Measurements from ENCODE around the gene HDAC5.
"Not testable (repeated sequence)": the region's sequence is repeated elsewhere in the genome, so short reads cannot be mapped to it uniquely, and the experiment has no call there.

HDAC5 gene

DNA sequence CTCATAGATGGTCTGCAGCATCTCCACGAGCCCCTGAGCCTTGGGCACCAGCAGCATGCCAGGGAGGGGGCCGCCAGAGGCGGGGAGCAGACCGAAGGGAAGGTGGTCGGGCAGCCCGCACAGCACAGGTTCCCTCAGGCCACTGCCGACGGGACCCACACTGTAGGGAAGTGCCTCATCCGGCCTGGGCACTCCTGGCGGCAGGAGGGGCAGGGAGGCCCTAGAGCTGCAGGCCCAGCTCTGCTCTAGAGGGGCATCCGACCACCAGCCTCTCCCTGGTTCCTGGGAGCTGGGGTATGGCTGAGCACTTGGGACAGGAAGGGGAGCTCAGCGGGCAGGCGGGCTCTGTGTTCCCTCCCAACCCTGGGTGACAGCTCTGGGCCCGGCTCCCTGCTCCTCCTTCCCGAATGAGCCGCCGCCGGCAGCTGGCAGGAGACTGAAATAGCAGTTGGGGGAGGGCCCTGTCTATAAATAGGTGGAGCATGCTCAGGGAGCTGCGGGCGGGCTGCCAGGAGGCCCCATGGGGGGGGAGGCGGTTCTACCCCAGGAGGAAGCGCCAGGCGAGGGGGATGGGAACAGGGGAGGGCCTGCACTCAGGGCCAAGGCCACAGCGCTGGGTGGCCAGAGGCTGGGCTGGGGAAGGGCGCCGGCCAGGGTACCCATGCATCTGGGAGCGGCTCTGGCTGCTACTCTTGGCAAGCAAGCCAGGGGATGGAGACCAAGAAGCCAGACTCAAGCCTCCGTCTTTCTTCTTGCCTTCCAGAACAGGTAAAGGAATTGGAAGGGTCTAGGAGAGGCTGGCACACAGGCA, 12.4 kb downstream of the HDAC5 start:
- peak; percentile 97 for DNase-seq (ENCODE audit: low spot score)

DNA sequence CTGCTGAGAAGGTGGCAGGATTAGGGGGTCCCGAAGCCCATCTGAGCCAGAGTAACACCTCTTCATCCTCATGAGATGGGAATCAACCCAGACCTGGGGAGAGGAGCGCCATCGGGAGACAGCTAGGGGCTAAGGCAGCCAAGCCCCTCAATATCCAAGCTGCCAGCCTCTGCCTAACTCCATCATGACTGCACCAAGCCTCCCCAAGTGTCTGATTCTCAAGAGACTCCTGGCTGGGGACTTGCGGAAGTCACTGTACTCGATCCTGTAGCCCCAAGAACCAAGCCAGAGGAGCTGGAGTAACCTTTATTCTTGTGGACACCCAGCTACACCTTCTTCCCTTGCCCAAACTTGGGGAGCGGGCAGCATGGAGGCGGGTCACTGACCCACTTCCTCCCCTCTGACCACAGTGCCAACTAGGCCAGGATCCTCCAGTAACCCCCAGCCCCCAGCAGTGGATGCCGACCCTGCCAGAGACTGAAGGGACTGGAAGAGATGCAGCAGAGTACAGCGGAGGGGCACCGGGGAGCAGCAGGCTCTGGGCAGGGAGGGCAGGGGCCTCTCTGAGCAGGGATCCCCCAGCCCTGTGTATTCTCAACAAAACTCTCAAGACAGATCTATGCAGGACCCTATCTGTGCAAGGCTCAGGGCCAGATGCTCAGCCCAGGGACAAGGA, 13.3 kb downstream of the HDAC5 start:
- no peak for DNase-seq (ENCODE audit: low spot score)

DNA sequence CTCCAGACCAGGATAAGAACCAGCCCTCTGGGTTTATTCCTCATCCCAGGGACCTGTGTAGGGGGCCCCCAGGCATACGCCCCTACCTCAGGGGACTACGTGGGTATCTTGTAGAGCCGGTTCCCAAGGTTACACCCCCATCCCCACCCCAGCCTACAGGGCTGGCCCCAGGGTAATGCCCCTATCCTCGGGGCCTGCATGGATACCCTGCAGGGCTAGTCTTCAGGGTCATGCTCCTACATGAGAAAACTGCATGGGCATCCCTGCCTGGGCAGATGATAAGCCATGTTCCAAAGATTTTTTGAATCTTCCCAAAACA, 14.2 kb downstream of the HDAC5 start:
- no peak for DNase-seq (ENCODE audit: low spot score)

DNA sequence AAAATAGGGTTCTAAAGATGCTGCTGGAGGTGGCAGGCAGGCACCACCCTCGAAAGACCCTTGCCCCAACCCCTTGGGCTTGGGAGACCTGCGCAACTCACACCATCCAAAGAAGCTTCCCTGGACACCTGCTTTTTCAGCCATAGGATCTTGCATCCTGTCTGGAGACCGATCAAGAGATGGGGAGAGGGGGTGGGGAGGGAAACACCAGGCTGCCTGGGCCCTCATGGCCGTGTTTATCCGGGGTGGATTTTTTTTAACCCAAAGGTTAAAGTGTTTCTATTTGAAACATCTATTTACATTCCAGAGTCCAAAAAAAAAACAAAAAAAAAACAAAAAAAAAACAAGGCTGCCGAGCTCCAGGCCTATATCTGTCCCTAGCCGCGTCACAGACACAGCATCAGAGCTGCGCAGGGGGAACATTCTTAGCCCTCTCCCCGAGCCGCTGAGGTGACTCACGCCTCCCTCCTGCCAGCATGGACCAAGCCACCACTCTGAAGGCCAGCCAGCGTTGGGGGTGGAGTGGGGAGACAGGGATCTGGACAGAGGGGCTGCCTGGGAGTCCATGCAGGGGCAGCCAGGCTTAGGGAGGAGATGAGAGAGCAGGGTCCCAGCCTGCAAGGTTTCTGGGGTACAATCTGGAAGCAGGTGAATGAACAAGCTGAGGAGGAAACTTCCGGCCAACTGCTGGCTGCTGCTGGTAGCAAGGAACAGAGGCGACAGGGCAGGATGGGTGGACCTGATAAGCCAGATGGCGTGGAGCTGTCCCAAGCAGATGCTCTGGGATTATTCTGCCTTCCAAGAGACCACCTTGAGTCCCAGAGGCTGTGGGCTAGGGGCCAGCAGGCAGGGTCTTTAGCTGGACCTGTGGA, 14.8 kb downstream of the HDAC5 start:
- no peak for DNase-seq (ENCODE audit: low spot score)

DNA sequence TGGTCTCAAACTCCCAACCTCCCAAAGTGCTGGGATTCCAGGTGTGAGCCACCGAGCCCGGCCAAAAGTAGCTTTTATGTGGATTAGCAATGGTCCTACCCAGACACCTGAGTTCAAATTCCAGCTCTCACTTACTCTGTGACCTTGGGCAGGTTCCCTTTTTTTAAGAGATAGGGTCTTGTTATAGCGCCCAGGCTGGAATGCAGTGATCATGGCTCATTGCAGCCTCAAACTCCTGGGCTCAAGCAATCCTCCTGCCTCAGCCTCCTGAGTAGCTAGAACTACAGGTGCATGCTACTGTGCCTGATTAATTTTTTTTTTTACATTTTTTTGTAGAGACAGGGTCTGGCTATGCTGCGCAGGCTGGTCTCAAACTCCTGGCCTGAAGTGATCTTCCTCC, 16.6 kb downstream of the HDAC5 start:
- DNase-seq (ENCODE audit: low spot score) = no peak

DNA sequence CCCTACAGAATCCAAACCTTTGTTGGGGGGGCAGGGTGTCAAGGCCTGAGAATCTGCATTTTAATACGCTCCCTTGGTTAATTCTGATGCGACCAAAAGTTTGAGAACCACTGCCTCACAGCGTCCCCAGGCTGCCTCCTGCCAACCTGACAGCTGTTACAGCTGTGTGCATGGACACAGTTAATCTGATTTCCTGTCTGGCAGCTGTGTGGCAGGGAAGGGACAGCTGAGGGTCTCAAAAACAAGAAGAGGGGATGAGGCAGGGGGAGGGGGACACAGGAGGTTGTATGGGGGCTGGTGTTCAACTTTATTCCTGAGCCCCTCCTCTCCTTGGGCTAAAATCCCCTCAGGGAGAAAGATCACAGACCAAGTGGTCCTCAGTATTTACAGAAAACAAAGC, 17.5 kb downstream of the HDAC5 start:
- no peak for DNase-seq (ENCODE audit: low spot score)

DNA sequence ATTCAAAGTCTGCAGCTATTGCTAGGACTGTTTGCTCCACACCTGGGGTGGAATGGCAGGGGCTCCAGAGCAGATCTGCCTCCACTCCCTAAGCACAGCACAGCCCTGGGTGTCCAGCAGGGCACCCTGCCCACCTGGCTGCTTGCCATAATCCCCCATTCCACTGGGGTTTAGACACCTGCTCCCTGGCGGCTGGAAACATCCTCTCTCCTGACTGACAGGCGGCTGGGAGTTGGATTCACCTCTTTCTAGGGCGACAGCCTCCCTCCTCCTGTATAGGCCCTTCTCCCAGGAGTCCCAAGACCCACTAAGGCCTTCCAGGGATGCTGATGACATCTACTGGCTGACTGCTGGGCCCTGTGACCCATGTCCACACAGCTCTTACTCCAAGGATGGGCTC, 18.0 kb downstream of the HDAC5 start:
- no peak for DNase-seq (ENCODE audit: low spot score)

DNA sequence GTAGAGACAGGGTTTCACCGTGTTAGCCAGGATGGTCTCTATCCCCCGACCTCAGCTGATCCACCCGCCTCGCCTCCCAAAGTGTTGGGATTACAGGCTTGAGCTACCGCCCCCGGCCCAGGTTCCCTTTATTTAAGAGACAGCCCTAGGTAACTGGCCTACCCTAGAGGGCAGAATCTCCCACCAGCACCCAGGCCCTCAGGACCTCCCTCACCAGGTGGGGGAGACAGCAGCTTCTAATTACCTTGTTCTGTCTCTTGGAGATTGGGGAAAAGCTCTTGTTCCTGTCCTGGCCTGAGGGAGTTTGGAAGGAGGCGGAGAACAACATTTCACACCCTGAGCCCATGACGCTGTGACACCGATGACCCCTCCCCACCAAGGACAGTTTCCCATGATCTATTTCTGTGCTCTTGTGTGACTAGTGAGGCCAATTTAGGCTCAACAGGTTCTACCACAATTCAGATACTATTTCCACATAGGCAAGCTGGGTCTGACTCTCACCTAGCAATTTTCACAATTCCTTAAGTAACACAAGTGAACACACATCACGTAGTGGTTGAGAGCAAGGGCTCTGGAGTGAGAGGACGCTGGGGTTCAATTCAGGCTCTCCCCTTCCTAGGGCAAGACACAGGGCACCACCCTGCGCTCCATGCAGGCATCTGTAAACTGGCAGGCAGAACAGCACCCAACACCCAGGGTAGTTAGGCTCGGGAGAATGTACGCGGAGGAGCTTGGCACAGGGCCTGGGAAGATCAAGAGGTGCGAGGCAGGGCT, 20.4 kb downstream of the HDAC5 start:
- DNase-seq (ENCODE audit: low spot score) = no peak

DNA sequence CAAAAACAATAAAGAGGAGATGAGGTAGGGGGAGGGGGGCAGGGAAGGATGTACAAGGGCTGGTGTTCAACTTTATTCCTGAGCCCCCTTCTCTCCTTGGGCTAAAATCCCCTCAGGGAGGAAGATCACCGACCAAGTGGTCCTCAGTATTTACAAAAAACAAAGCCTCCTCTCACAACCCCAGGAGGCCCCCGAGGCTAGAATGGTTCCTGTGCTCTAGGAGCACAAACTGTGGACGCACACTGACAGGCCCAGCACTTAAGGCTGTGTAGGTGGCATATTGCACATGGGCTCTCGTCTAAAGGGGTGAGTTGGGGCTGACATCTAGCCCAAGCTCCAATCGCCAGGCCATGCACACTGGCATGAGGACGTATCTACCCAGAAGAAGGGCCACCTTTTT, 21.6 kb downstream of the HDAC5 start:
- not testable (repeated sequence) for DNase-seq (ENCODE audit: low spot score)

DNA sequence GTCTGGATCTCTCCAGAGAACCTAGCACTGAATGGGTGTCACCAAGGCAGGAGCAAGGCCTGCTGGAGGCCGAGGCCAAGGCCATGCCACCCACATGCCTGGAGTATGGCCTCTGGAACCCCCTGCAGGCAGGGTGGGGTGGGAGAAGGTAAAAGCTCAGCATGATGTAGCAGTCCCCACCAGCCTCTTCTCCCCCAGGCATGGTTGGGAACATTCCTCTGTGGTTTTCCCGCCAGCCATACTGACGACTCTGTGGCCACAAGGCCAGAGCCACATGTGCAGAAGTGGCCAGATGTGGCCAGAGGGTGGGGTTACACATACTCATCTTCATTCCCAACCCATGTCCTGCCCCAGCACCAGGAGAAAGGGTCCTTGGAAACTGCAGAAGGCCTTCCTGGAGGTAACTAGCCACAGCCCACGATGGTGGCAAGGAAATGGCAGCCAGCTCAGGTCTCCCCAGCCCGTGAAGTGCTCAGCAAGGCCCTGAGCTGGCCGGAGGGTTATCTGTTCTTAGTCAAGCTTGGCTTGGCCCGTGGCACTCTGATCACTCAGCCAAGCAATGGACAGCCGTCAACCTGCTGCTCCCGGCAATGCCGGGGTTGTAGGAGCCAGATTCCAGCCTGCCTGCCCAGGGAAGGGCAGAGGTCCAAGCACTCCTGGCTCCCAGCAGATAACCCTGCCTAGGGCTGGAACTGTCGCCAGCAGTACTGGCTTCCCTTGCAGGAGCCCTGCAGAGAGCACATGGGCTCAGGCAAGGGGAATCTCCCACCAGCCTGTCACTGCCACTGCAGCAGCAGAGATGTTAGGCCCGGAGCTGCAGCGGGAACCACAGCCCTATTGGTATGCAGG, 26.1 kb downstream of the HDAC5 start:
- DNase-seq (ENCODE audit: low spot score) = no peak

DNA sequence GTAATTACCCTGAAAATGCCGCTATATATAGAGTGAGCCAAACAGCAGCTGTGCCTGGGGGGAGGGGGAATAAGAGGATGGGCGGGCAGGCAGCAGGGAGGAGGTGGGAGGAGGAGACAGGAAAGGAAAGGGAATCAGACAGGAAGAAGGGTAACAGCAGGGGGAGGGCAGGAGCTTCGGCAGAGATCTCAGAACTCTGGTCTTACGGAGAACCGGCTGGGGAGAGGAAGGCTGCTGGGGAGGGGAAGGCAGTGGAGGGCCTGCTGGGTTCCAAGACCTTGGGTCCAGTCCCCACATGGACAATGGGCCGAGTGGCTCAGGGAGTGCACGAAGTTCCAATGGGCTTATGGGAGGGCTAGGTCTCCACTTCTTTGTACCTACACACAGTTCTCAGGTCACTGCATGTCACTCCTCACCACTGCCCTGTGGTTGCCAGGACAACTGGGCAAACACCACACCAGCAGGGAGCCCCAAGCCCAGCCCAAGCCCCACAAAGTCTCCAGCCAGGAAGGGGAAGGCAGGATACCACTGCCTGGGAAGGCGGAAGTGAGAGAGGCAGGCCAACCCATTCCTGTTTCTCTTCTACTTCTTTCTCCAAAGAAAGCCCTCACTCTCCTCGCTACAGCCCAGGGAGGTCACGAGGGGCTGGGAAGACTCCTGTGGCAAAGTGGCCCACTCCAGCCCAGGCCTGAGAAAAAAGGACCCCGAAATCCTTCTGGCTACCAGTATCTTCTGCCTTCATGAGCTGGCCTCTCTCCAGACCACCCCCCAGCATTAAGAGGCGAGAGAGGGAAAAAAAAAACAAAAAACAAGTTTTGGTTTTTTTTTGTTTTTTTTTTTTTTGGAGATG, 27.6 kb downstream of the HDAC5 start:
- DNase-seq (ENCODE audit: low spot score) = peak; percentile 70

DNA sequence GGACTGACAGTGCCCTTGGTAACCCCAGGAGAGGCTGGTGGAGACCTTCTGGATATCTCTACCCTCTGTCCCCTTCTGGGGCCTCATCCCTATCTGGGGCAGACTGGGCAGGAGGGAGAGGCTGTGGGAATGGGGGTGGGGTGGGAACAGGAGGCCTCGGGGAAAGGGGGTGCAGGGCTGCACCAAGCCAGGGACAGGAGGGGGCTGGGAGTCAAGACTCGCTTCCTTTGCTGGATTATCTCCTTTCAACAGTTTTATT, 28.1 kb downstream of the HDAC5 start:
- DNase-seq (ENCODE audit: low spot score) = no peak

DNA sequence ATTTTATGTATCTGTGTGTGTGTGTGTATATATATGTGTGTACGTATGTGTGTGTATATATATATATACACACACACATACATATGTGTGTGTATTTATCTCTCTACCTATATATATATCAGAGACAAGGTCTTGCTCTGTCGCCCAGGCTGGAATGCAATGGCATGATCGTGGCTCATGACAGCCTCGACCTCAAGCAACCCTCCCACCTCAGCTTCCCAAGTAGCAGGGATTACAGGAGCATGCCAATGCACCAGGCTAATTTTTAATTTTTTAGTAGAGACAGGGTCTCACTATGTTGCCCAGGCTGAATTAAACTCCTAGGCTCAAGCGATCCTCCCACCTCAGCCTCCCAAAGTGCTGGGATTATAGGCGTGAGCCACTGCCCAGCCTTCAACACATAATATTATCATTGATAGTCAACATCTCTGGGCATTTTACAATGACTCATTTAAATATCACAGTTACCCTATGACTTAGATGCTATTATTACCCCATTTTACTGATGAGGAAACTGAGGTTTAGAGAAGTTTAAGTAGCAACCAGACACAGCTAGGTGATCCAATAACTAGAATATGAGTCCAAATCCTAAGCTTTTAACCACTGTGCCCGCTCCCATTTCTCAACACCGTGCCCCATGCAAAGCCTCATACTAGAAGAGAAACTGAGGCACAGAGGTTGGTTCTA, 28.6 kb downstream of the HDAC5 start:
- DNase-seq (ENCODE audit: low spot score) = no peak

DNA sequence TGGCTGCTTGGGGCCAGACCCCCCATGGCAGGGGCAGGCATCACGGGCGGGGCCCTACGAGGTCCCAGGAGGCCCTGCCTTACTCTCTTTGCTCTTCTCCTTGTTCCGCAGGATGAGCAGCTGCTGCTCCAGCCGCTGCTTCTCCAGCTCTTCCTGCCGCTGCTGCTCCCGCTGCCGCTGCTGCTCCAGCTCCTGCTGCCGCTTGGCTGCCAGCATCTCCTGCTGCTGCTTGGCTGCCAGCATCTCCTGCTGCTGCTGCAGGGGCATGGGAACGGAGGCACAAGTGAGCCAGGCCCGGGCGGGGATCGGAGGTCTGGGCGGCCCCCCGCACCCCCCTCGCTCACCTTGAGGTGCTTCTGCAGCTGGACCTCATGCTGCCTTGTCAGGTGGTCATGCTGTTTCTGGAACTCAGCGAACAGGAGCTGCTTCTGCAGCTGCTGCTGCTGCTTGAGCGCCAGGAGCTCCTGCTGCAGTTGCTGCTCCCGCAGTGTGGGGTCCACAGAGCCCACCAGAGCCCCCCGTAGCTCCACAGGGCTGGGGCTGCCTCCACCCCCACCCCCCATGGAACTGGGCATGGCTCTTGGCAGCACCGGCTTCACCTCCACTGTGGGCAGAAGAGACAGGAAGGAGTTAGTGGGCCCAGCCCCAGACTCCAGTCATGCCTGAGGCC, 30.1 kb downstream of the HDAC5 start:
- DNase-seq (ENCODE audit: low spot score) = no peak

DNA sequence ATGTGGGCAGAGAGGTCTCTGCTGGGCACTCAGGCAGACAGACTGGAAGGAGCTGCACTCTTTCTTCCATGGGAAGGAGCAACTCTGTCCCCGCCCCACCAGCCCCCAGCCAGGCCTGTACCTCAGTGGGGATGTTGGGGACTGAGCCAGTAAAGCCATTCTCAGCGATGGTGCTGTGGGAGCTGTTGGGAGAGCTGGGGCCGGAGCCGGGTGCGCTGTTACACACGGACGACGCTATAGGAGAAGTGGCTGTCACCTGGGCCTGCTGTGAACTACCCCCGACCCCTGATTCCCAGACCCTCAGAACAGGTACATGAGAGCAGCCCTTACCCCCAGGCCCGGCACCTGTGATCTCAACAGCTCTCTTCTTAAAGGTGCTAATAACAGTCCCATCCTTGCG, 31.4 kb downstream of the HDAC5 start:
- DNase-seq (ENCODE audit: low spot score) = no peak

DNA sequence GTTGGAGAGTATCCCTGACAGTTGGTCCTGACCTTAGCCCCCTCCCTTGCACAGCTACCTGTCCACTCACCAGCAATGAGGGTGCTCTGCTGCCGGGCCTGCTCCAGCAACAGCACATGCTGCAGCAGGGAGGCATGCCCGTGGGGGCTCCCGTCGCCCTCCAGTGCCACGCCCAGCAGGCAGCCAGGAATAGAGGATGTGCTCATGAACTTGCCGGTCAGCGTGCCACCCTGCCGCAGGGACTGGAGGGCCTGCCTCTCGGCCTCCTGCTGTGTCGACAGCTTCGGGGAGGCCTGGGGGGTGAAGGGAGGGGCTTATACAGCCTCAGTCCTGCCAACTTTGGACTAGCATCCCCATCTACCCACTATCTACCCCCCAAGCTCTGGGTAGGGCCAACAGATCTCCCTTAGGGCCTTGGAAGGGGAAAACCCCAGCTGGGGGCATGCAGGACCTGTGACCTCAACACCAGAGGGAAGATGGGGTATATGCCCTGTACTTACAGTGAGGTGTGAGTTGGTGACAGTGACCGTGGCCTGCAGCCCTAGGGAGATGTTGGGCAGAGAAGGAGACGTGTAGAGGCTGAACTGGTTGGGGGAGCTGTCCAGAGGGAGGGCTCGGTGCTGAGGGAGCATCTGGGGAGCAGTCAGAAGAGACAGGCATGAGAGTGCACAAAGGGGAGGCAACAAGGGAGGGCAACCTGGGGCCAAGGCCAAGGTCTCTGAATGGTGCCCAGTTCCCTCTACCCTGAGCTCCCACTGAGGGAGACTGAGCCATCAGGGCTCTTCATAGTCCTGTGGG, 32.0 kb downstream of the HDAC5 start:
- no peak for DNase-seq (ENCODE audit: low spot score)

DNA sequence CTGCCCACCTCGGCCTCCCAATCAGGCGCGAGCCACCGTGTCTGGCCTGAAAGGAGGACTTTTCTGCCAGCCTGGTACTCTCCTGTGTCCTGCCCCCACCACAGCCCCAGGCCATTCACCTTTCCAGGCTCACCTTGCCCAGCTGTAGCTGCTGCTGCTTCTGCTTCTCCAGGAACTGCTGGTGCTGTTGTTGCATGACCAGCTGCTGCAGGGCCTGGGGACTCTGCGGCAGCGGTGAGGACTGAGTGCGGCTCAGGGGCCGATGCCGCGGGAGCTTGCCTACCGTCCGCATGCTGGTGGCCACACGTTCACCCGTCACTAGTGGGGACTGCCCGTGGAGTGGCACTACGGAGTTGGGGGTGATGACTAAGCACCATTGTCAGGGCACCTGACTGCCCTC, 35.2 kb downstream of the HDAC5 start:
- no peak for DNase-seq (ENCODE audit: low spot score)

DNA sequence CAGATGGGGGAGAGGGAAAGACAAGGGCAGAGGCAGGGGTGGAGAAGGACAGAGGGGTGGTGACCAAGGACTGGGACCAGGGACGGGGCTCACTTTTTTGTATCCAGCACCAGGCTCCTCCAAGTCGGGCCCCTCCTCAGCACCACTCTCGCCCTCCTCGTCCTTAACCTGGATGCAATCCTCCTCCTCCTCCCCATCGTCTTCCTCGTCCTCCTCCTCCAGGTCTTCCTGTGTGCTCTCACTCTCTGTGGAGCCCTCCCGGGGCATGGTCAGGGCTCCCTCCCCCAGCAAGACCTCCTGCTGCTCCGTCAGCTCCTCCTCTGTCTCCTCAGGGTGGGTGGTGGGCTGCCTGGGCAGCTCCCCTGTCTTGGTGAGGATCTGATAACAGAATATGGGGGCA, 36.1 kb downstream of the HDAC5 start:
- DNase-seq (ENCODE audit: low spot score) = no peak

All from globus pallidus (tissue), 1 donor.